Jurkat, Clone E6-1 (cell line): ENCODE measurements around the gene OPRL1. TPM values are rescaled to one million over a fixed set of nuclear protein-coding genes. Genes with fewer than 3 reads are reported as not detected.

ENCODE experiments used
- DNase-seq: peaks from one replicate; pipeline ENCODE4 v3.0.0-alpha.2; 2011; ENCODE audit warnings: low read depth, low spot score
- H3K4me3 ChIP-seq: 2 replicates; pipeline ENCODE4 v1.5.1; 2011; ENCODE audit warnings: mild to moderate bottlenecking, low read length, control low read depth, moderate library complexity
- polyA plus RNA-seq: library from polyadenylated mRNA; unstranded; fragments of >200 nt; gene quantifications from one replicate; pipeline ENCODE4 v1.2.1, GENCODE V29; 2012; ENCODE audit warnings: missing spikeins; ENCODE audit not compliant: insufficient read length, insufficient read depth

The OPRL1 gene
- 5.0 TPM for polyA plus RNA-seq

DNA sequence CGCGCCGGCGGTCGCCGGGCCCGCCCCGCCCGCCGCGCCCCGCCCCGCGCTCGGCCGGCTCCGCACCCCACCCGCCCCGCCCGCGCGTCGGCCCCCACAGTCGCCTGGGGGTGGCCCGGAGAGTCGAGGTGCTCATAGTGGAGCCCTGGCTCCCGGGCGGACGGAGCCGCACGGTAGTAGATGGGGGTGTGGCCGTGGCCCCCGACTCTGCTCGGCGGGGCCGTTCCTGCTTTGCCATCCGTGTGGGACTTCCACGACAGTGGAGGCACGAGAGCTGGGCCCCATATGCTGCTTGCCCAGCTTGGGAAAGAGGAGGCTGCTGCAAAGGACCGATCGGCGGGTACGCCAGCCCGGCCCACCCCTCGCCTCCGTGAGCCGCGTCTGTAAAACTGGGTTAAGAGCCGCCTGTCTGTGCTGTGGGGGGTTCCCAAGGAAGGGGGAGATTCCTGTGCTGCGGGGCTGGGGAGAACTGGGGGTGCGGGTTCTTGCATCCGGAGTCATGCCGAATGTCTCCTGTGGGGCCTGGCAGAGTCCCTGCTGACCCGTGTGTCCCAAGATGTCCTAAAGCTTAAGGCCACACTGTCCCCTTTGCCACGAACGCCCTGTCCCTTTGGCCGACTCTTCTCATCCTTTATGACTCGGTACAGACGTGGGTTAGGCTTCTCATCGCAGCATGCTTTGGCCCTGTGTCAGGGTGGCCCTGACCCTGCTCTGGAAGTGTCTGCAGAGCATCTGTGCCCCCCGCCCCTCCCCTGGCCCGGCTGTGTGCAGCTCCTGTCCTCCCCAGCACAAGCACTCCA is at the start of gene OPRL1:
TSS of gene OPRL1 (plus strand) at position 70 of the 800 bp plus-strand sequence. CDS start 12,639 bp downstream, outside the sequence.
- peak within 1 kb of the TSS; percentile 77 for H3K4me3 ChIP-seq
- no peak for DNase-seq

DNA sequence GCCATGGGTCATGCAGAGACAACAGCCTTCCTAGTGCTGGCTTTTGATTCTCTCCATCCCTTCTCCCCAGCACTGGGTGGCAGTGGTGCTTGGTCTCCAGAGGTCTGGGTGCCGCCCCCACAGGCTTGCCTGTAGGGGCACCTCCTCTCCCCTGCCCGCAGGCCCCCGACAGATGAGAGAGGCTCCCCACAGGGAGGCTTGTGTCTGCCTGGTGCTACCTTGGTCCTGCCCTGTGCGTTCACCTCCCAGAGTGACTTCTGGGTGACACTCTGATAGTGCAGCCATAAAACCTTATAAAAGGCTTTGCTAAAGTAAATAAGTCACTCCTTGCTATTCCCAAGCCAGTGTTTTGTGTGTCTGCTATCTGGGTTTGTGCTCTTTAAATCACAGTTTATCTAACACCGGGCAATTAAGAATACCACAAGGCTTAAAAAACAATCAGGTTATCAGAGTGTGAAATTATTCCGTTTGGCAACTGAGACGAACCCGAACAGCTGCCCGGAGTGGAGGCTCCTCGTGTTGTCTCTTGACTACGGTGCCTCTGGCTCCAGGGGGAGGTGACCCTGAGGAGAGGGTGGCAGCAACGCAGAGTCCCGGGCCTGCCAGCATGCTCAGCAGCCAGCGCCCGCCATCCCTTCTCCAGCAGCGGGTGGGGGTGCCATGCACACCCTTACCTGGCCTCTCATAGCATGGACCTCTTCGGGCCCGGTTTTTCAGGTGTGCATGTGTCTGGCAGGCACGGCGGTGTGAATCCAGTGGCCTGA is 49.3 kb upstream of the OPRL1 start:
- no peak overlapping the region for H3K4me3 ChIP-seq
- no peak for DNase-seq

DNA sequence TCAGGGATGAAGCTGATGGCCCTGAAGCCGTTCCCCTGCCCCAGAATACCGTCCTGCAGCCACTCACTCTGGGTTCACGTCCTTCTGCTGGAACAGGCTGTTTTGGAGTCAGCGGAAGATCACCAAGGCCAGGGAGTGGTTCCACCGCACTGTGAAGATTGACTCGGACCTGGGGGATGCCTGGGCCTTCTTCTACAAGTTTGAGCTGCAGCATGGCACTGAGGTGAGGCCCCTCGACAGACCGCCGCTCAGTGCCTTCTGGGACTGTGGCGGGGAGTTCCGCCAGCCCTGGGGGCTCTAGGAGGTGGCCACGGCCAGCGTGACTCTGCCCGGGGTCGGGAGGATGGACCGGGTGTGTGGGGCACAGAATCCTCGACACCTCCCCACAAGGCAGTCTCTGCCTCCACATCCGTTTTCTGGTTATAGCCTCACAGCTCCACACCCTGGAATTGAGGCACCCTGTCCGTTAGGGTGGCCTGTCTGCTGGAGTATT is 48.0 kb upstream of the OPRL1 start:
- no peak for DNase-seq
- H3K4me3 ChIP-seq = no peak overlapping the region

DNA sequence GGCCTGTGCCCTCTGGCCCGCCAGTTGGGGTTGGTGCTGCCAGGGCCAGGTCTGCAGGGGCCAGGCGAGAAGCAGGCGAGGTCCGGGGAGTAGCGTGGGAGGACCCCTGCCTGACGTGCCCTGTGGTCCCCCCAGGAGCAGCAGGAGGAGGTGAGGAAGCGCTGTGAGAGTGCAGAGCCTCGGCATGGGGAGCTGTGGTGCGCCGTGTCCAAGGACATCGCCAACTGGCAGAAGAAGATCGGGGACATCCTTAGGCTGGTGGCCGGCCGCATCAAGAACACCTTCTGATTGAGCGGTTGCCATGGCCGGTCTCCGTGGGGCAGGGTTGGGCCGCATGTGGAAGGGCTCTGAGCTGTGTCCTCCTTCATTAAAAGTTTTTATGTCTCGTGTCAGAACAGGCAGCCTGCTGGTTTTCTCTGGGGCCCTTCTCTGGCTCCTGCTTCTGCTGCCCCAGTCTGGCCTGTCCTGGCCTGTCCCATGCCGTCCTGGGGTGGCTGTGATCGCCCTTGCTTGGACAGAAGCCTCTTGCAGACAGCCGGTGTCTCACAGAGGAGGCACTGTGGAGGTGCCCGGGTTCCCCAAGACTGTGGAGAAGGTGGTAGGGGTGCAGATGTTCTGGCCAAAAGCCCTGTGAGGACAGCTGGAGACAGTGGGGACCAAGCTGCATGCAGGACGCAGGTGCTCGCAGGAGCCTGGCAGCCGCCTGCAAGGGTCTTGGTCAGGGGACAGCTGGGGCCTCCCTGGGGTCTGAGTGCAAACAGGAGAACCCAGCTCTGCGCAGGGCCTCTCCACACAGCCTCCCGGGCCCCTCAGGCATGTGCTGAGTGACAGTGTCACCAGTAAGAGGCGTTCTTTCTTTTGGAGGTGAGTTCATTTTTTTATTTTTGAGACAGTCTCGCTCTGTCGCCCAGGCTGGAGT is 46.9 kb upstream of the OPRL1 start:
- DNase-seq = no peak

DNA sequence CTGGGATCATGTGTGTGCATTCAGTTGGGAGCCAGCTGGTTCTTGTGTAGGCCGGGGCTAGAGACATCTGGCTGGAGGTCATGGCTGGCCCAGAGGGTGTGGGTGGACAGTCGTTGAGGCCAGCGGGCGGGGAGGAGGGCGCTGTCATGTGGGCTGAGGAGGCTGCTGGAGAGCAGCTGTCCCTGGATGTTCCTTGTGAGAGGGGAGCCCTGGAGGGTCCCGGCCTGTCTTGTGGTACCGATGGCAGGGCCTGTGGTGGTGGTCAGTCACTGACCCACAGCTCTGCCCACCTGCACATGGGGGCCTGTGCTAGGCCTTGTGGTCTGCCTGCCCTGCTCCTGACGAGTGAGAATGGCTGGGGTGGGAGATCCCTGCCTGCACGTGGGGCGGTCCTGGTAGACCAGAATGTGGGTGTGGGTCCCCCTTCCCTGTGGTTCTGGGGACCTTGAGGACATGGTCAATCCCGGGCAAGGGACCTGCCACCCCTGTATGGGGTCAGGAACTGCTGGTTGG is 45.8 kb upstream of the OPRL1 start:
- H3K4me3 ChIP-seq = no peak overlapping the region
- no peak for DNase-seq

More for the DNA sequence above, 46.9 kb upstream of the OPRL1 start:
- H3K4me3 ChIP-seq = no peak overlapping the region

DNA sequence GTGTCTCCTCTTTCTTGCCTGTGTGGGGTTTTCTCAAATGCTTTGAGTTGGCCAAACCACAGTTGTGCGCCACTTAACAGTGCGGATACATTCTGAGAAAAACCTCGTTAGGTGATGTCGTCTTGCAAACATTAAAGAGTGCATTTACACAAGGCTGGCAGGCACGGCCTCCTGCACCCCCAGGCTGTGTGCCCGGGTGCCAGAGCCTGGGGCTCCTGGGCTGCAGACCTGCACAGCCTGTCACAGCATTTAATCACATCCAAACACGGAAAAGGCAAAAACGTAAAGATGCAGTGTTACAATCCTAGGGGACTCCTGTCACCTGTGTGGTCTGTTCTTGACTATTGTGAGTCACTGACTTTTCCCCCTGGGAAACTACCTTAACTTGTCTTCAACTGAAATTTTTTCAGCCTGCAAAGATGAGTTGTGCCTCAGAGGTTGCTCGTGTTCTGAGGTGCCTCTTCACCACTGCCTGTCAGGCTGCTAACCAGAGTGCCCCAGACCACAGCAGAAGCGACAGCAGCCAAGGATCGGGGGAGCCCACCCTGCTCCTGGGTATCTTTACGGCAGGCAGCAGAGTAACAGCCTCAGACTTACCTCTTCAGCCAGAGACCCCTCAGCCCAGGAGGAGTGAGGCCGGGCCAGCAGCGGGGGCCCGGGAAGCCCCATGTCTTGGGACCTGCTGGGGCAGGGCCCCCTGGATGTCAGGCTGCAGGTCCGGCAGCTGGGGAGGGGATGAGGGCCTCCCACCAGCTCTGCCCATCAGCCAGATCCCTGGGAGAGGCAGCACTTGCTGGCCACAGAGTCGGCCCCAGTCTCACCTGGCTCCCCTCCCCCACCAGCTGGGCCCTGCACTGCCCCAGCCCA is 44.6 kb upstream of the OPRL1 start:
- DNase-seq = no peak
- H3K4me3 ChIP-seq = no peak overlapping the region

DNA sequence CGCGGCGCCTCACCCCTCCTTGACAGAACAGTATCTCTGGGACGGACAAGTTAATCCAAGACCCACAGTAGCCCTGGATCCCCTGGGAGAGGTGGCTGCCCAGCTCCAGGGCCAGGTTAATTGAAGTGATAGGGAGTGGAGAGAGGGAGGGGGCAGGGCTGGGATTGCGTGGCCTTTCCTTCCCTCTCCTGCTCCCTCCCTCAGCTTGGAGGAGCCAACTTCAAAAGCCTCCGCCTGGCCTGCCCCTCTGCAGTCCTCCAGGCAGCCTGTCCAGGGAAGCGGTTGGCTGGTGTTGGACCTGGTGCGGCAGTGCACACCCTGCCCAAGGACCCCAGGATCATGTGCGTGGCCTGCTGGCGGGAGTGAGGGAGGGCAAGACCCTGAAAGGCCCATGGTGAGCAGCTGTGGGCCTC is 43.9 kb upstream of the OPRL1 start, which contains the start of gene C20orf204:
TSS of gene C20orf204 (plus strand) at position 250 of the 413 bp plus-strand sequence. CDS start at position 392, 142 bp downstream.
- no peak for DNase-seq
- H3K4me3 ChIP-seq = no peak within 1 kb of the TSS

DNA sequence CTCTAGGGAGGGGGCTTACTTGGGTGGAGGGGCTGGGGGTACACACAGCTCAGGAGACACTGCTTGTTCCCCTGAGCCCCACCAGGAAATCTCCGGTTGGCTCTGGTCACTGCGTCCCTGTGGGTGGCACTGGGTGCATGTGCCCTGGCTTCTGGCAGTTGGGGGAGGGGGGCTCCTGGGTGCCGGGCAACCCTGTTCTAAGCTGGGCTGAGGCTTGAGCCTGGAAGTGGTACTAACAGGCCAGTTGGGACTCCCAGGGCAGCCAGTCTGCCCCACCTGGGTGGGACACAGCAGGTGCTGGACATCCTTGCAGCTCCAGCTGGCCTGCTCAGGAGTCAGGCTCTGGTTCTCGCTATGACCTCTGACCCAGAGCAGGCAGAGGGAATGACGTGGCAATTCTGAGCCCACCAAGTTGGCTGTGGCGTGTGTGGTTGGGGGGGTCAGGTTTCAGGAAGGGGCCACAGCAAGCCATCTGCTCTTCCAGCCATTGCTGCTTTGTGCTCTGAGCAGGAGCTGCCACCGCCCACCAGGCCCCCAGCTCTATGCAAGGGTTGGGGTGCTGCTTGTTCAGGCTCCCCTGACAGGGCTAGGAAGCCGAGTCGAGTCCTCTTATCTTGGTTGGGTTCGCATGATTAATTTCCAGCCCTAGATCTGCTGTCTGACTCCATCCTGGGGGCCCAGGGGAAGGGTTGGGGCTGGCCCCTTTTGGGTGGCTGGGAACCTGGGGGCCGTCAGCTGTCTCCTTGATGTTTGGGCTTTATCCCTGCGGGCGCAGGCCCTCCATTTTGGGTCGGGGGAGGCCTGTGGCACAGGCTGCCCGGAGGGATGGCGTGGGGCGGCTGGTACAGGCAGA is 43.3 kb upstream of the OPRL1 start:
- H3K4me3 ChIP-seq = no peak overlapping the region
- no peak for DNase-seq

DNA sequence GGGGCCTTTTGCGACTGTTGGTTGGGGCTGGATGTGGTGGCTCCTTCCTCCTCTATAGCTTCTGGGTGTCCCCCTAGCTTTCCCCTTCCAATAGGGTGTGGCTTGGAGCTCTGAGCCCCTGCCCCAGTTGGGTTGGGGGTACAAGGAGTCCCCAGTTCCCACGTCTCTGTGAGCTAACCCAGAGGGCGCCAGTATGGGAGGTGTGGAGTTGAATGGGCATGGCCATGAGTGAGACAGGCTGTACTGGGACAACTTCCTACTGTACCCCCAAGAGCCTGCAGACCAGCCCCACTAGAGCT is 42.7 kb upstream of the OPRL1 start:
- no peak for DNase-seq
- no peak overlapping the region for H3K4me3 ChIP-seq

DNA sequence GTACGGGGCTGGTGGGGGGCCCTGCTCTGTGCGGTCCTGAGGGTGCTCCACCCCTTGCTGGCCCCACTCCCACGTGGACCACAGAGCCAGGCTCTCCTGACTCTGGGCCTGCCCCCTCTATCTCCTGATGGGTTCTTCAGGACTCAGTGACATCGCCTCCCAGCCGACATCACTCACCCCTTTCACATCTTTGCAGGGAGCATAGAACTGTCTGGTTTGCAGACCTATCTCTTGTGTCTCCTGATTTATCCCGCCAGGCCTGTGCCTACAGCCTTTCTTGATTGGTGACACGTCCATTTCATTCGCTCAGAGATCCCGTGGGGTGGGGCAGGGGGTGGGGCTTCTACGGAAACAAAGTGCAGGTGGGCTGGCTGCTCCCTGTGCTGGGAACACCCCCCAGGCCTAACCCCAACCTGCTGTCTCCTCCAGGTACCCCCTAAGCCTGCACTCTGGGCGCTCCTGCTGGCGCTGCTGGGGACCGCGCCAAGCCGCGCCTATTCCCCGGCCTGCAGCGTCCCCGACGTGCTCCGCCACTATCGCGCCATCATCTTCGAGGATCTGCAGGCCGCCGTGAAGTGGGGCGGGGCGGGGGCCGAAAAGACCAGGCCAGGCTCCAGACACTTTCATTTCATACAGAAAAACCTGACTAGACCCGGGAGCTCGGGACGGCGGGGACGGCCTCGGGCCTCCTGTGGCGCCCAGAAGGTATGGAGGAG is 42.2 kb upstream of the OPRL1 start:
- no peak for DNase-seq
- no peak overlapping the region for H3K4me3 ChIP-seq

DNA sequence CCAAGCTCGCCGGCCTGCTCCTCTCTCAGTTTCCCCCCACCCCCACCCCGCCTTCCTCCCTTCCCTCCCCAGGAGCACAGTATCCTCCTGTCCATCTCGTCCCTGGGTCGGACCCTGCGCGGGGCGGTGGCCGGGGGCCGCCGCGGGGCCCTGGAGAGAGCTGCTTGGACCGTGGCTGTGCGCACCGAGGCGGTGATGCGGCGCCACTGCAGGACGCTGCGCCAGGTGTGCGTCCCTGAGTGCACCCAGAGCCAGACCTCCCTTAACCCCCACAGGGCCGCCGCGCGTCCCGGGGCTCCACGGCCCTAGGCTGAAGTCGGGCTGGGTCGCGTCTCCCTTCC is 41.7 kb upstream of the OPRL1 start:
- H3K4me3 ChIP-seq = no peak overlapping the region; the same call in 1 of the 2 replicates
- DNase-seq = no peak

DNA sequence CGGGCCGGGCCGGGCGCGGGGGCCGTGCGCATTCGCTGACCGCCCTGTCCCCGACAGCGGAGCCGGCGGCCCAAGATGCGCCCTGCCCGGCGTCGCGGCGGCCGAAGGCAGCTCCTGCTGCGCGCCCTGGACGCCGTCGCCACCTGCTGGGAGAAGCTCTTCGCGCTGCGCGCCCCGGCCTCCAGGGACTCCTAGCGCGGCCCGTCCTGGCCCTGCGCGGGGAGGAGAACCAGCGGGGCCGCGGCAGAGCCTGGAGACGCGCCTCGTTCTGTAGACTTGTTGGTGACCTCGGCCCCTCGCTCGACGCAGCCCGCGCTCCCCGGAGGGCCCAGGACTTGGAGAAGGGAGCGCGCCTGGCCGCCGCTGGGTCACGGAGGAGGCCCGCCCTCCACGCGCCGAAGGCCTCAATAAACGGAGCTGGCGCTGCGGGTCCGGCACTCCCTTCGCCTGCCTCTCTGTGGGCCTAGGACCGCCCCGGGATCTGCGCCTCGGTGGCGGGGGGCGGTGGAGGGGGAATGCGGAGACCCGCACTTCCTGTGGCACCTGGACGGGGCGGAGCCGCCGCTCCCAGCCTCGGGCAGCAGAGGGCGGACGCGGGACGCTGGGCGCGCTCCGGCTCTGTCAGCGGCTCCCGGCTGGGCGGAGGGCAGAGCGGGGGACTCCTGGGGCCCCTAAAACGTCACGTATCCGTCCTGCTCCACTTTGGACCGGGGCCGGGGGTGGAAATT is 41.2 kb upstream of the OPRL1 start:
- peak overlapping the region; percentile 51 for H3K4me3 ChIP-seq
- peak; percentile 63 for DNase-seq

DNA sequence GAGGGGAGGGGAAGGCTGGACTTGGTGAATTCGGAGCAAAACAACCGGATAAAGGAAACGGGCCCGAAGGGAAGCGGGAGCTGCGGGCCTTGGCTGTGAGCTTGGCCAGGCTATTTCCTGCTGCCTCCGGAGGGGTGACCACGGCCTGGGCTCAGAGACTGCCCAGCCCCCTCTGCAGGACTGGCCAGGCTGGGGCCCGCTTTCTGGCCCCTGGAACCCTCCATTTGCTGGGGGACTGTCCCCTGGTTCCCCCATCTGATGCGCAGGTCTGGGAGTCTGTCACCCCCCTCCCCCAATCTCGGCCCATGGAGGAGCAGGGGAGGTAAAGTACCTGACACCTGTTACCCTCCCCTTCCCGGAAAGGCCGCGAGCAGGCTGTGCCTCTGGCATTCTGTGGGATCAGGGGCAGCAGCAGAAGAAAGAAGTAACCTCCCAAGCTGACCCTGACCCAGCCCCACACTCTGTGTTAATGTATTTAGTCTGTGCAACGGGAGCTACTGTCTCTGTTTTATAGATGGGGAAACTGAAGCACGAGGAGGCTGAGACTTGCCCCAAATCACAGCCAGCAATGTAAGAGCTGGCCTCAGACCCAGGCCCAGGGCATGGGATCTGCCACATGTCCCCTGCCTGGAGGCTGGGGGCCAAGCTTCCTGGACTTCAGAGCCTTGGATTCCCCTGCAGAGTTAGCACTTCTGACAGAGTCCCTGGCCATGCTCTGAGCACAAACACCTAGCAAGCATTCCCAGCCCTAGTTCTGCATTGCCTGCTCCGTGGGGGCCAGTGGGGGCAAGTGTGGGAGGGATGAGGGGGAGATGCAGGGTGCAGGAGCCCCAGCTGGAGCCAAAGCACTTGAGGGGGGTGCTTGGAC is 40.4 kb upstream of the OPRL1 start:
- DNase-seq = no peak
- H3K4me3 ChIP-seq = peak overlapping the region; percentile 51

DNA sequence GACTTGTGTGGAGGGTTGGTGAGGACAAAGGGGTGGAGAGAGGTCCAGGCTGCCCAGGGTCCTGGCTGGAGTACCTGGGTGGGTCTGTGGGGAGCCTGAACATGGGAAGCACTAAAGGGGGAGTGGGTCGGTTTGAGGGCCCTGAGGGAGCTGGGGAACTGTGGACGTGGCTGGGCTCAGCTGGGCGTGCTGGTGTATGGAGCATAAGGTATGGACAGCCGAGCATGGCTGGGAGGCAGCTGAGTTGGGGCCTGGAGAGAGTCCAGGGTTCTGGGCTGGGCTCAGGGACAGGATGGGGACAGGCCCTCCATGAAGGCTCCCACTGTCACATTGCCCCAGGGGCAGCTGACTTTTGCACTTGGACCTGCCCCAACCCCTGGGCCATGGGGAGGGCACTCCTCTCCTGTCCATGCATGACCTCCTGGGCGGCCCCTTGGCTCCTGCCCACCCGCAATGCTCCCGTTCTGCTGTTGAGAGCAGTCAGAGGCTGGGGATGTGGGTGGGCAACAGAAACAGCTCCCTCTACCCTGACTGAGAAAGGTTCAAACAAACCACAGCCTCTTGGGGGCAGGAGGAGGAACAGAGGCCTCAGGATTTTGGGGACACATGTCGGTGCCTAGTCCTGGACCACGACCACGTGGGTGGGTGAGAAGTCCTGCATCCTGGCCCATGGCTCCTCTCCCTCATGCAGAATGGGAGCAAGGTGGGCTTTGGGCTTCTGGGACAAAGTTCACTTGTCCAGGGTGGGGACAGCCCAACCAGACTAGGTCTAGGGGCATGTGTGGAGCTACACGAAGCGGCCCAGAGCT is 39.4 kb upstream of the OPRL1 start:
- DNase-seq = no peak
- H3K4me3 ChIP-seq = no peak overlapping the region
